Tibial artery (tissue), 4 donors: ENCODE results near the gene SNX2.

Experiments used
- DNase-seq, 2 donors: peaks; one replicate each; pipeline ENCODE4 v3.0.0-alpha.2; 2019
- H3K27ac ChIP-seq, 2 donors: fragments of 200-600 bp; sonication (generic) in 1 of 2; 1 replicate in 1 of 2; 2 replicates in 1 of 2; pipeline ENCODE4 v1.5.1; 2018 to 2019; ENCODE audit warnings: mild to moderate bottlenecking in 1 of 2
- H3K27me3 ChIP-seq, 2 donors: fragments of 200-600 bp; sonication (generic) in 1 of 2; one replicate each; pipeline versions ENCODE4 v1.5.1 to v1.6.0; 2016 to 2019
- H3K36me3 ChIP-seq, 3 donors: fragments of 200-600 bp; sonication (generic) in 2 of 3; one replicate each; pipeline ENCODE4 v1.5.1; 2016 to 2019; ENCODE audit warnings: mild to moderate bottlenecking in 2 of 3
- H3K4me1 ChIP-seq, 4 donors: fragments of 200-600 bp; sonication (generic) in 2 of 4; 1 replicate in 3 of 4; 2 replicates in 1 of 4; pipeline ENCODE4 v1.5.1; 2016 to 2019
- H3K4me3 ChIP-seq, 2 donors: fragments of 200-600 bp; sonication (generic) in 1 of 2; 1 replicate in 1 of 2; 2 replicates in 1 of 2; pipeline ENCODE4 v1.5.1; 2018 to 2019; ENCODE audit warnings: mild to moderate bottlenecking in 2 of 2
- H3K9me3 ChIP-seq, 3 donors: fragments of 200-600 bp; sonication (generic) in 1 of 3; one replicate each; pipeline ENCODE4 v1.5.1; 2016 to 2019
- intact Hi-C: fragments of 100-400 bp; cut with DNase I; formaldehyde crosslinking; loops from one replicate; pipeline ENCODE4 v1.15.0; 2023; ENCODE audit warnings: low total_unique reads
- TF ChIP-seq, protein P1 (sequence below), 2 experiments: fragments of 200-600 bp in 1 of 2; fragments of 450-650 bp in 1 of 2; IDR thresholded peaks; one replicate each; pipeline ENCODE4 v1.5.1; 2017 to 2019; ENCODE audit warnings: antibody characterized with exemption in 2 of 2, mild to moderate bottlenecking in 1 of 2, moderate library complexity in 1 of 2

Gene SNX2

DNA sequence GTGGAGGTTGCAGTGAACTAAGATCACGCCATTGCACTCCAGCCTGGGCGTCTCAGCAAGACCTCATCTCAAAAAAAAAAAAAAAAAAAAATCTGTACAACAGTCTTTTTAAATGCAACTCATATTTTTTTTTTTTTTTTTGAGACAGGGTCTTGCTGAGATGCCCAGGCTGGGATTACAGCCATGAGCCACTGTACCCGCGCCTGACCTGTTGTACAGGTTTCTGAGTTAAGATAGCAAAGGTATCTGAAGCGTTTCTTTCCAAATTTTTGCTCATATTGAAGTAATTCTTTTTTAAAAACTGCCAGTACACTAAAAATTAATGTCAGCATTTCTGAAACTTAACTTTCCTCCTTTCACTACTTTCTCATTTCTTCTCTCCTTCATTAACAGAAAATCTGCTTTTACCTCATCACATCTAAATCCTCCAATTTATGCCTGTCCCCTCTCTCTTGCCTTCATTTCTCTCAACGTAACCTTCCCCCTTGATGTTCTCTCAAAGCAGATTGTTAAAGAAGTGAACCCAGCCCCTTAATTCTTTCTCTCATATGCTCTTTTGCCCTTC, 67.2 kb downstream of the SNX2 start:
- Histone ChIP-seq H3K27me3 (no peaks in the 10 kb centered on the region), H3K9me3 (no peaks in the 10 kb centered on the region), H3K4me1 (peaks cover 0 to 21% (median 11%) of the 10 kb centered on the region in 4 donors), H3K27ac (no peak overlapping the region), H3K4me3 (no peak overlapping the region), H3K36me3 (no peaks in the 10 kb centered on the region)
- TF ChIP-seq, protein P1, sequence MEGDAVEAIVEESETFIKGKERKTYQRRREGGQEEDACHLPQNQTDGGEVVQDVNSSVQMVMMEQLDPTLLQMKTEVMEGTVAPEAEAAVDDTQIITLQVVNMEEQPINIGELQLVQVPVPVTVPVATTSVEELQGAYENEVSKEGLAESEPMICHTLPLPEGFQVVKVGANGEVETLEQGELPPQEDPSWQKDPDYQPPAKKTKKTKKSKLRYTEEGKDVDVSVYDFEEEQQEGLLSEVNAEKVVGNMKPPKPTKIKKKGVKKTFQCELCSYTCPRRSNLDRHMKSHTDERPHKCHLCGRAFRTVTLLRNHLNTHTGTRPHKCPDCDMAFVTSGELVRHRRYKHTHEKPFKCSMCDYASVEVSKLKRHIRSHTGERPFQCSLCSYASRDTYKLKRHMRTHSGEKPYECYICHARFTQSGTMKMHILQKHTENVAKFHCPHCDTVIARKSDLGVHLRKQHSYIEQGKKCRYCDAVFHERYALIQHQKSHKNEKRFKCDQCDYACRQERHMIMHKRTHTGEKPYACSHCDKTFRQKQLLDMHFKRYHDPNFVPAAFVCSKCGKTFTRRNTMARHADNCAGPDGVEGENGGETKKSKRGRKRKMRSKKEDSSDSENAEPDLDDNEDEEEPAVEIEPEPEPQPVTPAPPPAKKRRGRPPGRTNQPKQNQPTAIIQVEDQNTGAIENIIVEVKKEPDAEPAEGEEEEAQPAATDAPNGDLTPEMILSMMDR (IDR thresholded peaks at IDR 0.05): no peak
- no peak for DNase-seq
- intact Hi-C loops: loop anchor here (5.0 to 10.0 kb wide), 2 partner anchors 67 to 520 kb away; partner anchors contain the start of gene SNX2

DNA sequence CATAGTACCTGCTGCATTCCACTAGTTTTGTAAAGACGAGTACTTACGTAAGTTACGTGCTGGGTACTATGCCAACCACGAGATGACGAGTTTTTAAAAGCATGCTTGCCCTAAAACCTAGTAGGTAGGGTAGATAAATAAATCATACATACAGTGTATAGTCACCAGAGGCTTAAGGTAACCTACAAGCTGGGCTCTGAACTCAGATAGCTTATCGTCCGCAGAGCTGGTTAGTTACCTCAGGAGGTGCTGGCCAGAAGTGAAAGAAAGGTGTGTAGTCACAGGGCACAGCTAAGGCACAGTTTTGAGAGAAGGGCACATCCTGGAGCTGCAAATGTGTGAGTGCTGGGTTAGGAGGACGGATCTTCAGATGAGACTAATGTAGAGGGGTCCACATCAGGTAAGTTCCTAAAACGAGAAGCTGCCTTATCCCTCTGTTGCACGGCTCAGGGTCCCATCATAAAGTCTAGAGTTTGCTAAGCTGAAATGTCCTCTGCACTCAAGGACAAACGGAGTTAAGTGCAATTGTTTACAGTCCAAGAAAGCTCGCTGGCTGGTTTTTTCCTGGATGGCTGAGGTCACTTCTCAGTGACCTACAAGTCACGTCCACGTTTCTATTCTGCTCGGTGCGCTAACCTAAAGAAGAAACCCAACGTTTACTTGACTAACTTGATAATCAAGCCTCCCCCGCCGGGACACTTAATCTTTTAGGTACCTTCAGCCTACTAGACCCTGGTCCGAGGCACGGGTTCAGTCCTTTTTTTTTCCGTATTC, 69.4 kb downstream of the SNX2 start:
- no peak for DNase-seq
- TF ChIP-seq, protein P1 (IDR thresholded peaks at IDR 0.05): no peak
- H3K36me3 ChIP-seq: no peaks in the 10 kb centered on the region
- peak overlapping the region; percentile 76 to 84 for H3K4me3 ChIP-seq
- H3K9me3 ChIP-seq: no peaks in the 10 kb centered on the region
- H3K4me1 ChIP-seq: peaks cover 0 to 29% (median 14%) of the 10 kb centered on the region in 4 donors
- peak overlapping the region; percentile 83 to 89 for H3K27ac ChIP-seq
- intact Hi-C loops: loop anchor here (5.0 to 10.0 kb wide), 2 partner anchors 70 to 518 kb away; partner anchors contain the start of gene SNX2
- no peaks in the 10 kb centered on the region for H3K27me3 ChIP-seq

DNA sequence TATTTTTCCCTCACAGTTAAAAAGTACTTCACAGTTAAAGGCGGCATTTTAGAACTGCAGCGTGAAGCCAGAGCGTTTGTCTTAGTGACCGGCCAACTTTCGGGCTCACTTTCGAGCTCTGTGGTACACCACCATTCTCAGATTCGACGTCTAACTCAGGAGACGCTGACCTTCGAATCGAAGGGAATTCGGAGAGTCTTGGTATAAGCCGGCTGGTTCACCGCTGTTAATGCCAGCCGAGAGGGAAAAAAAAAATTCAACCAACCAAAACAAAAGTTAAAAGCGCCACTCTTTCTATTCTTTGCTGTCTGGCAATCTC, 70.0 kb downstream of the SNX2 start:
- Histone ChIP-seq H3K4me3 (peak overlapping the region; percentile 76 to 84), H3K9me3 (no peaks in the 10 kb centered on the region), H3K27ac (peak overlapping the region; percentile 83 to 89), H3K36me3 (no peaks in the 10 kb centered on the region), H3K4me1 (peaks cover 0 to 29% (median 14%) of the 10 kb centered on the region in 4 donors), H3K27me3 (no peaks in the 10 kb centered on the region)
- intact Hi-C loops: loop anchor here (5.0 to 10.0 kb wide), 2 partner anchors 70 to 517 kb away; partner anchors contain the start of gene SNX2
- TF ChIP-seq, protein P1 (IDR thresholded peaks at IDR 0.05): no peak
- DNase-seq: no peak

DNA sequence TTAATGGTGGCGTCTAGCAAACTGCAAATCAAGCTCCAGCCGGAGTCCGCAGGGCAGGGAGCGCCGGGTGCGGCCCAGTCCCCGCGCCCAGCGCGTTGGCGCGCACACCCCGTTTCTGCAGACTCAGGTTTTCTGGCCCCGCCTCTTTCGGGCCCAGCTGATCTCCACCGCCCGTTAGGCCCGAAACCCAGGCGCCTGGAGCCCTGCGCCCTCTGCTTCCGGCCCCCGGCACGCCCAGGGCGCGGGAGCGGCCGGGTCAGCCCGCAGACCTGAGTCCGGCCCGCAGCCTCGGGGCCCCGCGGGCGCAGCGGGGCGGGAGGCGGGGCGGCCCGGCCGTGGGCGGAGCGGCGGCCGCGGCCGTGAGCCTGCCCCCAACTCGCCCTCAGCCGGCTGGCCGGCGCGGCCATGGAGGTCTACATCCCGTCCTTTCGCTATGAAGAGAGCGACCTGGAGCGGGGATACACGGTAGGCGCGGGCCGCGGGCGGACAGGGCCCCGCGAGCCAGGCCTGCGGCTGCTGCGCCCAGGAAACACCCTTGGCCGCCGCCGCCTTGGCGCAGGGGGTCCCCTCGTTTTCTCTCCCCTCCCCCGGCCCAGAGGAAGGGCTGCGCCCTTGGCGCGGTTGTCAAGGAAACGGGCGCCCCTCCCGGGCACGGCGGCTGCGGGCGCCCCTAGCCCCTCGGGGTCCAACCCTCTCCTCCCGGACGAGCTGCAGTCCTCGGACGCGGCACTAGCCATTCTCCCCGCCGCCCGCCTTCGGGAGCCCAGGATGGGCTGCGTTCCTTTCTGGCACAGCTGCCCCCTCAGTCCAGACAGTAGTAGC, 70.6 kb downstream of the SNX2 start, which contains the start of gene SNX24:
Gene SNX24, plus strand, starts transcription at position 385 of the 822 bp plus-strand sequence. Its CDS starts 21 bp downstream, at position 406.
- Histone ChIP-seq H3K9me3 (no peaks in the 10 kb centered on the region), H3K27ac (peak within 1 kb of the TSS; percentile 83 to 89), H3K4me1 (peaks cover 0 to 33% (median 14%) of the 10 kb centered on the region in 4 donors), H3K27me3 (no peaks in the 10 kb centered on the region), H3K4me3 (peak within 1 kb of the TSS; percentile 76 to 84), H3K36me3 (no peaks in the 10 kb centered on the region)
- DNase-seq: peak; percentile 78 to 89
- TF ChIP-seq, protein P1 (IDR thresholded peaks at IDR 0.05): no peak
- intact Hi-C loops: loop anchor here (10.0 kb wide), 1 partner anchor 71 kb away; the partner anchor contains the start of gene SNX2

DNA sequence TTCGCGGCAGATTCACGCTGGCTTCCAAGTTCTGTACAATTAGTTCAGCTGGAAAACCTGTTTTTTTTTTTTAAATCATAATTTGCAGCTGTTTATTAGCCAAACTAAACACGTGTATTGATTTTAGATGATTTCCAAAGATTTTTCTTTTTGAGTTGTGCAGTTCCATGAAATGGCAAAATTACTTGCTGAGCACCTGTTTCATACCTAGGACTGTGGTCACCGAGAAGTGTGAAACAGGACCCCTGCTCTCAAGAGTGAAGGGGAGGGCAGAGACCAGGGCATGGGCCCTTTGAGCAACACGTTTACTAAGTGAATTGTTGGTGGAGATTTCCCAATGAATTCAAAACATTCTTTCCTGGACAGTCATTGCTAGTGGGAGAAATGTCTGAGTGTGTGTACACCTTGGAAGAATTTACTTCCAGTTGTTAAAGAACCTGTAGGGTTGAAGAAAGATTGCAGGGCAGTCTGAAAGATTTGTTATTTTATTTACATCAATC, 71.2 kb downstream of the SNX2 start:
- TF ChIP-seq, protein P1 (IDR thresholded peaks at IDR 0.05): no peak
- peak overlapping the region; percentile 83 to 89 for H3K27ac ChIP-seq
- intact Hi-C loops: loop anchor here (10.0 kb wide), 1 partner anchor 71 kb away; the partner anchor contains the start of gene SNX2
- peaks cover 0 to 37% (median 14%) of the 10 kb centered on the region in 4 donors for H3K4me1 ChIP-seq
- H3K27me3 ChIP-seq: no peaks in the 10 kb centered on the region
- H3K9me3 ChIP-seq: no peaks in the 10 kb centered on the region
- H3K36me3 ChIP-seq: no peaks in the 10 kb centered on the region
- DNase-seq: no peak
- peak overlapping the region; percentile 76 to 84 for H3K4me3 ChIP-seq
